ENCODE data around the gene PIK3C2G. TPM values are rescaled to one million over a fixed set of nuclear protein-coding genes. Genes with fewer than 3 reads are reported as not detected.

Gene PIK3C2G
- total RNA-seq, 1 experiment from 2014 or later, result not detected

DNA sequence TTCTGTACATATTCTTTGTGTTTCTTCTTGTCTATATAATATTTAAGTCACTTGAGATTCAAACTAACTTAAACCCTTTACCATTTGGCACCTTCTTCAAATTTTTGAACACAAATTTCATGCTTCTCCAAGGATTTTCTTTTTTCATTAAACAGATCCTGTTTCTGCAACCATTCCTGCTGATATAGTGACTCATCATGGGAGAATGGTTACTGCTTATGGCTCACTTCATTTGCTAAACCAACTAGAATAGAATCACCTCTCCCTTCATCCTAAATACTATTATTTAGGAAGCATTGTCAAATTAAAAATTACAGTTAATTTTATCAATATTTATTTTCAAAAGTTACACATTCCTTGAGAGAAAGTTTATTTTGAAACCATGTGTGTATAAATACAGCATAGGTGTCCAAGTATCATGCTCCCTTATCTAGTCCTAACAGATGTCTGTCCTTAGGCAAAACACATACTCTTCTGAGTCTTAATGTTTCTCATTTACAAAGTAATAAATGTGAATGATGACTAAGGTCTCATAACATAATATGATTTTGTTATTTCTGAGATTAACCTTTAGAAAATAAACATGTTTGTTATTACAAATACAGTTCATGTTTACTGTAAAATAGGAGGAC lies 435.8 kb downstream of the PIK3C2G start:
- H3K4ac ChIP-seq (ENCODE audit: low read depth, low read length), result no peak overlapping the region
- no peak overlapping the region for H3K18ac ChIP-seq (ENCODE audit: insufficient read length, low read depth, low read length)
- Mint-ChIP-seq H3K9me3 (peaks cover 0 to 4% of the 10 kb centered on the region in 2 experiments; a peak in 2 of 5 replicates), H3K4me3 (no peak overlapping the region), H3K36me3 (ENCODE audit: insufficient read depth in 1 of 3, low read depth in 3 of 3) (peaks cover 0 to 5% (median 0%) of the 10 kb centered on the region in 3 experiments; a peak in 2 of 7 replicates), H3K27ac (no peak overlapping the region), H3K27me3 (ENCODE audit: low read depth) (no peaks in the 10 kb centered on the region), H3K4me1 (no peaks in the 10 kb centered on the region)
- H3K23me2 ChIP-seq (ENCODE audit: insufficient read length, low read depth, low read length, poor library complexity, severe bottlenecking), result no peaks in the 10 kb centered on the region
- H4K8ac ChIP-seq (replicated peaks; ENCODE audit: insufficient read length, low read depth, low read length), result no peak overlapping the region
- no peak overlapping the region for H3K27ac ChIP-seq (ENCODE audit: insufficient read length, low read depth, low read length)
- TF ChIP-seq, protein P1, sequence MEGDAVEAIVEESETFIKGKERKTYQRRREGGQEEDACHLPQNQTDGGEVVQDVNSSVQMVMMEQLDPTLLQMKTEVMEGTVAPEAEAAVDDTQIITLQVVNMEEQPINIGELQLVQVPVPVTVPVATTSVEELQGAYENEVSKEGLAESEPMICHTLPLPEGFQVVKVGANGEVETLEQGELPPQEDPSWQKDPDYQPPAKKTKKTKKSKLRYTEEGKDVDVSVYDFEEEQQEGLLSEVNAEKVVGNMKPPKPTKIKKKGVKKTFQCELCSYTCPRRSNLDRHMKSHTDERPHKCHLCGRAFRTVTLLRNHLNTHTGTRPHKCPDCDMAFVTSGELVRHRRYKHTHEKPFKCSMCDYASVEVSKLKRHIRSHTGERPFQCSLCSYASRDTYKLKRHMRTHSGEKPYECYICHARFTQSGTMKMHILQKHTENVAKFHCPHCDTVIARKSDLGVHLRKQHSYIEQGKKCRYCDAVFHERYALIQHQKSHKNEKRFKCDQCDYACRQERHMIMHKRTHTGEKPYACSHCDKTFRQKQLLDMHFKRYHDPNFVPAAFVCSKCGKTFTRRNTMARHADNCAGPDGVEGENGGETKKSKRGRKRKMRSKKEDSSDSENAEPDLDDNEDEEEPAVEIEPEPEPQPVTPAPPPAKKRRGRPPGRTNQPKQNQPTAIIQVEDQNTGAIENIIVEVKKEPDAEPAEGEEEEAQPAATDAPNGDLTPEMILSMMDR (conservative IDR thresholded peaks at IDR 0.05), result no peak
- no peak overlapping the region for H2BK20ac ChIP-seq (ENCODE audit: low read depth, low read length, poor library complexity, severe bottlenecking)
- H2BK5ac ChIP-seq (ENCODE audit: insufficient read length, low read length), result no peak overlapping the region
- H2BK120ac ChIP-seq (ENCODE audit: low read depth, low read length, poor library complexity, severe bottlenecking), result no peak overlapping the region
- H3K14ac ChIP-seq (ENCODE audit: insufficient read depth, low read length), result no peak overlapping the region
- no peak overlapping the region for H4K91ac ChIP-seq (ENCODE audit: insufficient read length, low read depth, low read length)
- H2BK12ac ChIP-seq (ENCODE audit: insufficient read length, low read depth, low read length), result no peak overlapping the region
- no peak overlapping the region for H3K4me2 ChIP-seq (ENCODE audit: insufficient read depth, insufficient read length, low read length)
- no peak overlapping the region for H2AK5ac ChIP-seq (ENCODE audit: insufficient read length, low read length)
- no peaks in the 10 kb centered on the region for H4K20me1 ChIP-seq (ENCODE audit: control insufficient read depth, insufficient read depth, insufficient read length)
- H3K9ac ChIP-seq (ENCODE audit: extremely low read depth, insufficient read length, low read length), result no peak overlapping the region
- no peaks in the 10 kb centered on the region for H3K9me3 ChIP-seq (ENCODE audit: control insufficient read depth, low read depth, low read length)
- H4K5ac ChIP-seq (ENCODE audit: insufficient read length, low read depth, low read length), result no peak overlapping the region
- no peaks in the 10 kb centered on the region for H3K79me2 ChIP-seq (ENCODE audit: insufficient read depth, low read length)
- no peak for DNase-seq
- no peak overlapping the region for H2BK15ac ChIP-seq (ENCODE audit: low read depth, low read length)
- no peak overlapping the region for H3K56ac ChIP-seq (ENCODE audit: insufficient read length, low read depth, low read length)
- no peaks in the 10 kb centered on the region for H3K79me1 ChIP-seq (ENCODE audit: insufficient read depth, low read depth, low read length, poor library complexity, severe bottlenecking)
- no peaks in the 10 kb centered on the region for H3K4me1 ChIP-seq (ENCODE audit: insufficient read depth, low read length)
- H3K23ac ChIP-seq (ENCODE audit: insufficient read length, low read depth, low read length), result no peak overlapping the region
- H3T11ph ChIP-seq (ENCODE audit: low read length), result no peak overlapping the region
- no peak overlapping the region for H2AFZ ChIP-seq (ENCODE audit: low read length)
- no peaks in the 10 kb centered on the region for H3K27me3 ChIP-seq (ENCODE audit: insufficient read depth, low read length)

Other genes with a start within 250 kb of the PIK3C2G start
- gene RERGL, start 171.3 kb upstream of the PIK3C2G start, total RNA-seq (2021), result not detected in 2 replicates